ENCODE results near the gene RAD51D. TPM values are rescaled to one million over a fixed set of nuclear protein-coding genes. Genes with fewer than 3 reads are reported as not detected.
A peak's percentile ranks its signal among the peaks of the same experiment; 100 is the strongest.
"Not testable (repeated sequence)": the region's sequence is repeated elsewhere in the genome, so short reads cannot be mapped to it uniquely, and the experiment has no call there.

Gene RAD51D
- total RNA-seq, 2 experiments from 2014 or later = 32.1 to 33.6 TPM

GRCh38 chr17:35155246-35155645, 35.6 kb upstream of the RAD51D start:
- POLR2A ChIA-PET = no interaction called here
- ATAC-seq = no peak
- H3K9me3 Mint-ChIP-seq (ENCODE audit: insufficient read depth) = no peaks in the 10 kb centered on the region
- CTCF ChIA-PET = no interaction called here
- peaks cover 5% of the 10 kb centered on the region for H3K27me3 Mint-ChIP-seq (ENCODE audit: low read depth)
- peaks cover 14% of the 10 kb centered on the region for H3K4me1 Mint-ChIP-seq (ENCODE audit: low read depth)
- no peaks in the 10 kb centered on the region for H3K36me3 Mint-ChIP-seq (ENCODE audit: low read depth)
- no peak overlapping the region for H3K4me3 Mint-ChIP-seq
- no peak for DNase-seq
- H3K27ac Mint-ChIP-seq = no peak overlapping the region

GRCh38 chr17:35154196-35155165, 34.8 kb upstream of the RAD51D start:
- peaks cover 5% of the 10 kb centered on the region for H3K27me3 Mint-ChIP-seq (ENCODE audit: low read depth)
- no peaks in the 10 kb centered on the region for H3K9me3 Mint-ChIP-seq (ENCODE audit: insufficient read depth)
- POLR2A ChIA-PET = no interaction called here
- no peak overlapping the region for H3K4me3 Mint-ChIP-seq
- CTCF ChIA-PET = no interaction called here
- ATAC-seq (no peak), DNase-seq (no peak)
- peaks cover 6% of the 10 kb centered on the region for H3K4me1 Mint-ChIP-seq (ENCODE audit: low read depth)
- H3K36me3 Mint-ChIP-seq (ENCODE audit: low read depth) = no peaks in the 10 kb centered on the region
- H3K27ac Mint-ChIP-seq = no peak overlapping the region

DNA sequence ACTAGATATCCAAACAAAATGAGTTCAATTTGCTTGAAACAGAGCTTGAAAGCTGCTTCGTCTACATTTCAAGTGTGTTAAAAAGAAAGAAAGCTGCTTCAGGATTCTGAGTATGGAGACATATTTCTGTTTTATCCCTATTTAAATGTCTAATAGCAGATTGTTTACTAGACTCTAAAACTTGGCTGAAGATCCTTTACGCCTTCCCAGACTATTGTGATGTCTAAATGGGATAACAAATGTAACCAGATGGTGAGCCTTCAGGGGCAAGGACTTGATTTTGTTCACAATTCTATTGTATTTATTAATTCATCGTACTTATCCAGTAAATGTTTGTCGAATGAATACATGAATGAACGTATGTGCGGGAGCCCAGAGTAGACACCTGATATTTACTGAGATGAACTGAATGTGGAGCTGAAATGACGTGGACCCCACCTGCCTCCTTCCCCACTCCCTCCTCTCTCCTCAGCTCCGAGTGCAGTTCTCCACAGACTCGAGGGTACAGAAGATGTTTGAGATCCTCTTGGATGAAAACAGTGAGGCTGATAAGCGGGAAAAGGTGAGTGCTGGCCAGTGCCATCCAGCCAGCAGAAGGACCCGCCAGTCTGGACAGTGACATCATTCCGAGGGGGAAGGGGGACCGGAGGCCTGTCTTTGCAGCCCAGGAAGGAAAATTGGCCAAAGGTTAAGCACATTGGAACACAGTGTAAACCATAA, 32.9 kb upstream of the RAD51D start:
- H3K4me3 Mint-ChIP-seq = no peak overlapping the region
- H3K4me1 Mint-ChIP-seq (ENCODE audit: low read depth) = no peaks in the 10 kb centered on the region
- no peak overlapping the region for H3K27ac Mint-ChIP-seq
- DNase-seq (no peak), ATAC-seq (no peak)
- ChIA-PET CTCF (no interaction called here), POLR2A (interaction anchor here (1.0 kb wide), 1 partner anchor 12 kb away, joined by 3 read pairs; no protein-coding TSS in a partner anchor)
- H3K27me3 Mint-ChIP-seq (ENCODE audit: low read depth) = peaks cover 5% of the 10 kb centered on the region
- no peaks in the 10 kb centered on the region for H3K9me3 Mint-ChIP-seq (ENCODE audit: insufficient read depth)
- H3K36me3 Mint-ChIP-seq (ENCODE audit: low read depth) = no peaks in the 10 kb centered on the region

GRCh38 chr17:35151080-35151479, 31.4 kb upstream of the RAD51D start:
- H3K27me3 Mint-ChIP-seq (ENCODE audit: low read depth); H3K4me1 Mint-ChIP-seq (ENCODE audit: low read depth); H3K36me3 Mint-ChIP-seq (ENCODE audit: low read depth); H3K9me3 Mint-ChIP-seq (ENCODE audit: insufficient read depth); H3K27ac Mint-ChIP-seq; H3K4me3 Mint-ChIP-seq; DNase-seq; POLR2A ChIA-PET; CTCF ChIA-PET; ATAC-seq: not testable (repeated sequence)

DNA sequence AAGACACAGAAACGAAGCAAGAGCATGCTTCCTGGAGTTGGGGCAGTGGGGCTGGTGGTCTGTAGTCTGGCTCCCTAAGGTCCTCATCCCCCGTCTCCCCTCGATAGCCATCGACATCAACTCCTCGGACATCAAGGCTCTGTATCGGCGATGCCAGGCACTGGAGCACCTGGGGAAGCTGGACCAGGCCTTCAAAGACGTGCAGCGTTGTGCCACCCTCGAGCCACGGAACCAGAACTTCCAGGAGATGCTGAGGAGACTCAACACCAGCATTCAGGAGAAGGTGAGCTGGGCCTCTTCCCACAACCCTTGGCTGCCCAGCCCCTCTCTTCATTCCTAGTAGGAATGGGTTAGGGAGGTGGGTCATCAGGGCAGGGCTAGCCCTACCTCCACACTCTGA, 30.3 kb upstream of the RAD51D start:
- no peaks in the 10 kb centered on the region for H3K9me3 Mint-ChIP-seq (ENCODE audit: insufficient read depth)
- CTCF ChIA-PET = no interaction called here

DNA sequence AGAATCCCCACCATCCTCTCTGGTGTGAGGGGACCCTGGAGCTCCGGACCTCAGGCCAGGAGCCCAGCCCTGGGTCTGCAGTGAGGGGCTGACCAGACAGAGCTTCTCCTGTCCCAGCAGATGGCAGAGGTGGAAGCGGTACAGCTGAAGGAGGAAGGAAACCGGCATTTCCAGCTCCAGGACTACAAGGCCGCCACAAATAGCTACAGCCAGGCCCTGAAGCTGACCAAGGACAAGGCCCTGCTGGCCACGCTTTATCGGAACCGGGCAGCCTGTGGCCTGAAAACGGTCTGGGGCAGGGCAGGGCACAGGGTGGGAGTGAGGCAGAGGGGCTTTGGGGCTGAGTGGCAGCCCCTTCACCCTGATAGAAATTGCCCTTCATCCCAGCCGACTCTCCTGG, 28.5 kb upstream of the RAD51D start:
- DNase-seq (no peak), ATAC-seq (no peak)
- H3K27ac Mint-ChIP-seq = no peak overlapping the region
- H3K27me3 Mint-ChIP-seq (ENCODE audit: low read depth) = no peaks in the 10 kb centered on the region
- no peaks in the 10 kb centered on the region for H3K9me3 Mint-ChIP-seq (ENCODE audit: insufficient read depth)
- no peaks in the 10 kb centered on the region for H3K36me3 Mint-ChIP-seq (ENCODE audit: low read depth)
- no peak overlapping the region for H3K4me3 Mint-ChIP-seq
- ChIA-PET CTCF (interaction anchor here (1.5 kb wide), 1 partner anchor 28 kb away, joined by 3 read pairs; no protein-coding TSS in a partner anchor), POLR2A (interaction anchor here (1.1 to 1.2 kb wide), 3 partner anchors 13 to 95 kb away, joined by 3 read pairs; partner anchors contain the start of gene SLFN5)
- peaks cover 4% of the 10 kb centered on the region for H3K4me1 Mint-ChIP-seq (ENCODE audit: low read depth)

More for the DNA sequence above, 30.3 kb upstream of the RAD51D start:
- H3K36me3 Mint-ChIP-seq (ENCODE audit: low read depth) = no peaks in the 10 kb centered on the region
- POLR2A ChIA-PET = no interaction called here
- no peak for DNase-seq
- H3K4me1 Mint-ChIP-seq (ENCODE audit: low read depth) = no peaks in the 10 kb centered on the region
- H3K27ac Mint-ChIP-seq = no peak overlapping the region
- no peak for ATAC-seq
- H3K4me3 Mint-ChIP-seq = no peak overlapping the region
- H3K27me3 Mint-ChIP-seq (ENCODE audit: low read depth) = peaks cover 4% of the 10 kb centered on the region

- POLR2A ChIA-PET = interaction anchor here (0.5 to 1.2 kb wide), 2 partner anchors 14 to 60 kb away, joined by 3 read pairs; no protein-coding TSS in a partner anchor
- H3K27ac Mint-ChIP-seq = no peak within 1 kb of the TSS
- ATAC-seq (no peak), DNase-seq (no peak)
- no peaks in the 10 kb centered on the region for H3K27me3 Mint-ChIP-seq (ENCODE audit: low read depth)
- CTCF ChIA-PET = interaction anchor here (0.7 kb wide), 1 partner anchor 9 kb away, joined by 4 read pairs; no protein-coding TSS in a partner anchor
- no peak within 1 kb of the TSS for H3K4me3 Mint-ChIP-seq
- H3K9me3 Mint-ChIP-seq (ENCODE audit: insufficient read depth) = no peaks in the 10 kb centered on the region
- peaks cover 5% of the 10 kb centered on the region for H3K4me1 Mint-ChIP-seq (ENCODE audit: low read depth)
- H3K36me3 Mint-ChIP-seq (ENCODE audit: low read depth) = no peaks in the 10 kb centered on the region
Observed at GRCh38 chr17:35147375-35147905, 27.8 kb upstream of the RAD51D start, which contains the start of gene UNC45B. TSS of gene UNC45B (plus strand) at chr17:35147817. CDS start at chr17:35148264, 447 bp downstream.

GRCh38 chr17:35146214-35146833, 26.7 kb upstream of the RAD51D start:
- H3K4me1 Mint-ChIP-seq (ENCODE audit: low read depth) = peaks cover 10% of the 10 kb centered on the region
- H3K36me3 Mint-ChIP-seq (ENCODE audit: low read depth) = peaks cover 2% of the 10 kb centered on the region
- H3K27ac Mint-ChIP-seq = peak overlapping the region; percentile 61
- ATAC-seq (no peak), DNase-seq (no peak)
- H3K9me3 Mint-ChIP-seq (ENCODE audit: insufficient read depth) = no peaks in the 10 kb centered on the region
- no peaks in the 10 kb centered on the region for H3K27me3 Mint-ChIP-seq (ENCODE audit: low read depth)
- H3K4me3 Mint-ChIP-seq = no peak overlapping the region
- POLR2A ChIA-PET = no interaction called here
- CTCF ChIA-PET = interaction anchor here (1.3 kb wide), 1 partner anchor 601 kb away, joined by 3 read pairs; no protein-coding TSS in a partner anchor

DNA sequence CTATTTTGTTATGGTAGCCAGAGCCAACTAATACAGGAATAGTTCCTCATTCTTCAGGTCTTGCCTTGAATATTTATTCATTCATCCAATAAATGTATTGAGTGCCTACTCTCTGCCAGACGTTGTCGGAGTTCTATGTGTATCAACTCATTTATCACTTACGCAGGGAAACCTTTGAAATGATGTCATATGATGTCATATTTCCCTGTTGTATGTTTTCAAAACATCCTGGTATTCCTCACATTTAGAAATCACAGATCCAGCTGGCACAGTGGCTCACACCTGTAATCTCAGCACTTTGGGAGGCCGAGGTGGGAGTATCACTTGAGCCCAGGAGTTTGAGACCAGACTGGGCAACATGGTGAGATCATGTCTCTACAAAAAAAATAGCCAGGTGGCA, 25.2 kb upstream of the RAD51D start:
- H3K27ac Mint-ChIP-seq = no peak overlapping the region

GRCh38 chr17:35142467-35142796, 22.8 kb upstream of the RAD51D start:
- Mint-ChIP-seq H3K27ac (peak overlapping the region; percentile 80), H3K4me1 (ENCODE audit: low read depth) (peaks cover 21% of the 10 kb centered on the region), H3K4me3 (peak overlapping the region; percentile 82), H3K27me3 (ENCODE audit: low read depth) (no peaks in the 10 kb centered on the region), H3K9me3 (ENCODE audit: insufficient read depth) (no peaks in the 10 kb centered on the region), H3K36me3 (ENCODE audit: low read depth) (peaks cover 17% of the 10 kb centered on the region)
- POLR2A ChIA-PET = interaction anchor here (1.5 kb wide), 1 partner anchor 99 kb away, joined by 7 read pairs; no protein-coding TSS in a partner anchor
- DNase-seq (no peak), ATAC-seq (peak; percentile 16)
- CTCF ChIA-PET = interaction anchor here (1.2 to 1.7 kb wide), 5 partner anchors 23 to 622 kb away, joined by 3 to 5 read pairs (median 4); partner anchors contain the start of gene SLFN12L

More for the DNA sequence above, 25.2 kb upstream of the RAD51D start:
- DNase-seq (no peak), ATAC-seq (no peak)
- peaks cover 21% of the 10 kb centered on the region for H3K4me1 Mint-ChIP-seq (ENCODE audit: low read depth)
- H3K9me3 Mint-ChIP-seq (ENCODE audit: insufficient read depth) = no peaks in the 10 kb centered on the region
- CTCF ChIA-PET = interaction anchor here (1.5 kb wide), 1 partner anchor 619 kb away, joined by 4 read pairs; no protein-coding TSS in a partner anchor
- H3K36me3 Mint-ChIP-seq (ENCODE audit: low read depth) = peaks cover 4% of the 10 kb centered on the region
- POLR2A ChIA-PET = no interaction called here
- no peak overlapping the region for H3K4me3 Mint-ChIP-seq
- no peaks in the 10 kb centered on the region for H3K27me3 Mint-ChIP-seq (ENCODE audit: low read depth)
